ENCODE results near the gene ADAM21.
"Not testable (repeated sequence)": the region's sequence is repeated elsewhere in the genome, so short reads cannot be mapped to it uniquely, and the experiment has no call there.

DNA sequence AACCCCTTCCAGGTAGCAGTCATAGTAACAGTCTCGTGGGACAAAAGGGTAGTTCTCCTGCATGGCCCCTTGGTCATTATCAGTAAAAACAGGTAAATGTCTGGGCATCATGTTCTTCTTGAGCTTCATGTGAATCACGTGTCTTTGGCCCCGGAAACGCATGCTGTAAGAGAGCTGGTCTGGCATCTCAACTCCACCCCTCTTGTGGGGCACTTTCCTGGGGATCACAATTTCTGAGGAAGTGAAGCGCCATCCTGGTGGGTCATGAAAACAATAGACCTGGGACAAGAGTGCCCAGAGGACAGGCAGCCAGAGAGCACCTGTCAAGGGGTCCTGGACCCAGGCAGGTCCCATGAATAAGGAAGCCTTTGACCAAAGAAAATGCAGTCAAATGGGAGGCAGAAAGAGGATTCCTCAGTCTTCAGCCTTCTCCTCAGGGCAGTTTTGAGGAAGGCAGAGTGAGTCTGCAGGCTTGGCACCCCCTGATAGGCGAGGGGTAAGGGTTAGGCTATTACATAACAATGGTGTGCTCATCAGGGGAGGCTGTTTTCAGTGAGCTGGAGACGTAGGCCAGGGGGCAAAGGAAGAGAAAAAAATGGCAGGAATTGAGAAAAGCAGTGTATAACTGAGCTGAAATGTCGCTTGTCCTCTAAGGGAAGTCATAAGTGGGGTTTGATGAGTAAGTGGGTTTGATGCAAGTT lies 19.0 kb downstream of the ADAM21 start:
- TF ChIP-seq, protein P1, sequence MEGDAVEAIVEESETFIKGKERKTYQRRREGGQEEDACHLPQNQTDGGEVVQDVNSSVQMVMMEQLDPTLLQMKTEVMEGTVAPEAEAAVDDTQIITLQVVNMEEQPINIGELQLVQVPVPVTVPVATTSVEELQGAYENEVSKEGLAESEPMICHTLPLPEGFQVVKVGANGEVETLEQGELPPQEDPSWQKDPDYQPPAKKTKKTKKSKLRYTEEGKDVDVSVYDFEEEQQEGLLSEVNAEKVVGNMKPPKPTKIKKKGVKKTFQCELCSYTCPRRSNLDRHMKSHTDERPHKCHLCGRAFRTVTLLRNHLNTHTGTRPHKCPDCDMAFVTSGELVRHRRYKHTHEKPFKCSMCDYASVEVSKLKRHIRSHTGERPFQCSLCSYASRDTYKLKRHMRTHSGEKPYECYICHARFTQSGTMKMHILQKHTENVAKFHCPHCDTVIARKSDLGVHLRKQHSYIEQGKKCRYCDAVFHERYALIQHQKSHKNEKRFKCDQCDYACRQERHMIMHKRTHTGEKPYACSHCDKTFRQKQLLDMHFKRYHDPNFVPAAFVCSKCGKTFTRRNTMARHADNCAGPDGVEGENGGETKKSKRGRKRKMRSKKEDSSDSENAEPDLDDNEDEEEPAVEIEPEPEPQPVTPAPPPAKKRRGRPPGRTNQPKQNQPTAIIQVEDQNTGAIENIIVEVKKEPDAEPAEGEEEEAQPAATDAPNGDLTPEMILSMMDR (IDR thresholded peaks at IDR 0.05), result not testable (repeated sequence)
- TF ChIP-seq, protein P2, sequence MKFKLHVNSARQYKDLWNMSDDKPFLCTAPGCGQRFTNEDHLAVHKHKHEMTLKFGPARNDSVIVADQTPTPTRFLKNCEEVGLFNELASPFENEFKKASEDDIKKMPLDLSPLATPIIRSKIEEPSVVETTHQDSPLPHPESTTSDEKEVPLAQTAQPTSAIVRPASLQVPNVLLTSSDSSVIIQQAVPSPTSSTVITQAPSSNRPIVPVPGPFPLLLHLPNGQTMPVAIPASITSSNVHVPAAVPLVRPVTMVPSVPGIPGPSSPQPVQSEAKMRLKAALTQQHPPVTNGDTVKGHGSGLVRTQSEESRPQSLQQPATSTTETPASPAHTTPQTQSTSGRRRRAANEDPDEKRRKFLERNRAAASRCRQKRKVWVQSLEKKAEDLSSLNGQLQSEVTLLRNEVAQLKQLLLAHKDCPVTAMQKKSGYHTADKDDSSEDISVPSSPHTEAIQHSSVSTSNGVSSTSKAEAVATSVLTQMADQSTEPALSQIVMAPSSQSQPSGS (CRISPR knock-in tag; IDR thresholded peaks at IDR 0.05; ENCODE audit: borderline replicate concordance, low read depth), result not testable (repeated sequence)
- TF ChIP-seq, protein P3, sequence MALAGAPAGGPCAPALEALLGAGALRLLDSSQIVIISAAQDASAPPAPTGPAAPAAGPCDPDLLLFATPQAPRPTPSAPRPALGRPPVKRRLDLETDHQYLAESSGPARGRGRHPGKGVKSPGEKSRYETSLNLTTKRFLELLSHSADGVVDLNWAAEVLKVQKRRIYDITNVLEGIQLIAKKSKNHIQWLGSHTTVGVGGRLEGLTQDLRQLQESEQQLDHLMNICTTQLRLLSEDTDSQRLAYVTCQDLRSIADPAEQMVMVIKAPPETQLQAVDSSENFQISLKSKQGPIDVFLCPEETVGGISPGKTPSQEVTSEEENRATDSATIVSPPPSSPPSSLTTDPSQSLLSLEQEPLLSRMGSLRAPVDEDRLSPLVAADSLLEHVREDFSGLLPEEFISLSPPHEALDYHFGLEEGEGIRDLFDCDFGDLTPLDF (CRISPR knock-in tag; IDR thresholded peaks at IDR 0.05), result not testable (repeated sequence)
- TF ChIP-seq ZNF263 (CRISPR knock-in tag; IDR thresholded peaks at IDR 0.05; ENCODE audit: low read depth); ZNF232 (CRISPR knock-in tag; IDR thresholded peaks at IDR 0.05); SP1 (CRISPR knock-in tag; conservative IDR thresholded peaks at IDR 0.05); CREM (CRISPR knock-in tag; IDR thresholded peaks at IDR 0.05); NFYB (CRISPR knock-in tag; conservative IDR thresholded peaks at IDR 0.05; ENCODE audit: low read depth); ZNF423 (CRISPR knock-in tag; IDR thresholded peaks at IDR 0.05): not testable (repeated sequence)
- TF ChIP-seq, protein P4, sequence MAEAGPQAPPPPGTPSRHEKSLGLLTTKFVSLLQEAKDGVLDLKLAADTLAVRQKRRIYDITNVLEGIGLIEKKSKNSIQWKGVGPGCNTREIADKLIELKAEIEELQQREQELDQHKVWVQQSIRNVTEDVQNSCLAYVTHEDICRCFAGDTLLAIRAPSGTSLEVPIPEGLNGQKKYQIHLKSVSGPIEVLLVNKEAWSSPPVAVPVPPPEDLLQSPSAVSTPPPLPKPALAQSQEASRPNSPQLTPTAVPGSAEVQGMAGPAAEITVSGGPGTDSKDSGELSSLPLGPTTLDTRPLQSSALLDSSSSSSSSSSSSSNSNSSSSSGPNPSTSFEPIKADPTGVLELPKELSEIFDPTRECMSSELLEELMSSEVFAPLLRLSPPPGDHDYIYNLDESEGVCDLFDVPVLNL (CRISPR knock-in tag; IDR thresholded peaks at IDR 0.05; ENCODE audit: borderline replicate concordance, low read depth), result not testable (repeated sequence)
- TF ChIP-seq, protein P5, sequence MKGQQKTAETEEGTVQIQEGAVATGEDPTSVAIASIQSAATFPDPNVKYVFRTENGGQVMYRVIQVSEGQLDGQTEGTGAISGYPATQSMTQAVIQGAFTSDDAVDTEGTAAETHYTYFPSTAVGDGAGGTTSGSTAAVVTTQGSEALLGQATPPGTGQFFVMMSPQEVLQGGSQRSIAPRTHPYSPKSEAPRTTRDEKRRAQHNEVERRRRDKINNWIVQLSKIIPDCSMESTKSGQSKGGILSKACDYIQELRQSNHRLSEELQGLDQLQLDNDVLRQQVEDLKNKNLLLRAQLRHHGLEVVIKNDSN (CRISPR knock-in tag; IDR thresholded peaks at IDR 0.05), result not testable (repeated sequence)
- TF ChIP-seq, protein P6, sequence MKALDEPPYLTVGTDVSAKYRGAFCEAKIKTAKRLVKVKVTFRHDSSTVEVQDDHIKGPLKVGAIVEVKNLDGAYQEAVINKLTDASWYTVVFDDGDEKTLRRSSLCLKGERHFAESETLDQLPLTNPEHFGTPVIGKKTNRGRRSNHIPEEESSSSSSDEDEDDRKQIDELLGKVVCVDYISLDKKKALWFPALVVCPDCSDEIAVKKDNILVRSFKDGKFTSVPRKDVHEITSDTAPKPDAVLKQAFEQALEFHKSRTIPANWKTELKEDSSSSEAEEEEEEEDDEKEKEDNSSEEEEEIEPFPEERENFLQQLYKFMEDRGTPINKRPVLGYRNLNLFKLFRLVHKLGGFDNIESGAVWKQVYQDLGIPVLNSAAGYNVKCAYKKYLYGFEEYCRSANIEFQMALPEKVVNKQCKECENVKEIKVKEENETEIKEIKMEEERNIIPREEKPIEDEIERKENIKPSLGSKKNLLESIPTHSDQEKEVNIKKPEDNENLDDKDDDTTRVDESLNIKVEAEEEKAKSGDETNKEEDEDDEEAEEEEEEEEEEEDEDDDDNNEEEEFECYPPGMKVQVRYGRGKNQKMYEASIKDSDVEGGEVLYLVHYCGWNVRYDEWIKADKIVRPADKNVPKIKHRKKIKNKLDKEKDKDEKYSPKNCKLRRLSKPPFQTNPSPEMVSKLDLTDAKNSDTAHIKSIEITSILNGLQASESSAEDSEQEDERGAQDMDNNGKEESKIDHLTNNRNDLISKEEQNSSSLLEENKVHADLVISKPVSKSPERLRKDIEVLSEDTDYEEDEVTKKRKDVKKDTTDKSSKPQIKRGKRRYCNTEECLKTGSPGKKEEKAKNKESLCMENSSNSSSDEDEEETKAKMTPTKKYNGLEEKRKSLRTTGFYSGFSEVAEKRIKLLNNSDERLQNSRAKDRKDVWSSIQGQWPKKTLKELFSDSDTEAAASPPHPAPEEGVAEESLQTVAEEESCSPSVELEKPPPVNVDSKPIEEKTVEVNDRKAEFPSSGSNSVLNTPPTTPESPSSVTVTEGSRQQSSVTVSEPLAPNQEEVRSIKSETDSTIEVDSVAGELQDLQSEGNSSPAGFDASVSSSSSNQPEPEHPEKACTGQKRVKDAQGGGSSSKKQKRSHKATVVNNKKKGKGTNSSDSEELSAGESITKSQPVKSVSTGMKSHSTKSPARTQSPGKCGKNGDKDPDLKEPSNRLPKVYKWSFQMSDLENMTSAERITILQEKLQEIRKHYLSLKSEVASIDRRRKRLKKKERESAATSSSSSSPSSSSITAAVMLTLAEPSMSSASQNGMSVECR (CRISPR knock-in tag; IDR thresholded peaks at IDR 0.05; ENCODE audit: borderline replicate concordance), result not testable (repeated sequence)

Data from WTC11 (cell line).